K562 (cell line): ENCODE measurements around the gene ARHGEF16. TPM values are rescaled to one million over a fixed set of nuclear protein-coding genes. Genes with fewer than 3 reads are reported as not detected.

Experiments
- ATAC-seq: fragments of 200-7000 bp; cut with Tn5 transposase; 3 replicates; pipeline ENCODE4 v1.9.1; 2020; ENCODE audit warnings: moderate library complexity
- BruUV-seq: library from RNA; stranded (reverse); fragments of 400-500 nt; replicated peaks from 2 replicates; lab custom pipeline; 2021; lab: Mats Ljungman, UMichigan
- CTCF ChIA-PET: fragments of 300-600 bp; formaldehyde crosslinking; extraction: SDS; loops from one replicate; lab custom pipeline; 2021; ENCODE audit warnings: low intra/inter-chr PET ratio; lab: Yijun Ruan, JAX
- POLR2A ChIA-PET: fragments of 300-600, 350-650 bp; sonication (Branson Sonifier 250); formaldehyde crosslinking; extraction: SDS; loops from one replicate; lab custom pipeline; 2021; ENCODE audit warnings: antibody characterized with exemption, inconsistent platforms; lab: Yijun Ruan, JAX
- DNase-seq, 4 experiments: peaks; one replicate each; pipeline versions ENCODE4 v3.0.0 to v3.0.0-alpha.2; 2011 to 2018; ENCODE audit warnings: low spot score in 3 of 4, mixed read lengths in 3 of 4; ENCODE audit errors: extremely low read depth in 1 of 4
- FAIRE-seq: peaks from 2 replicates; lab custom pipeline; 2011; peaks lifted over from hg19 to GRCh38; lab: Jason Lieb, UNC
- H2AFZ ChIP-seq: 2 replicates; pipeline ENCODE4 v1.6.0; 2011; ENCODE audit warnings: low read depth, low read length, control low read depth, inconsistent platforms
- H3K27ac ChIP-seq: fragments of 200-600 bp; 3 replicates; pipeline ENCODE4 v1.8.0; 2011; ENCODE audit warnings: low read depth, mild to moderate bottlenecking, control low read depth, inconsistent platforms, low read length, moderate library complexity, mixed read lengths; ENCODE audit errors: extremely low read depth
- H3K27me3 ChIP-seq, 2 experiments: fragments of 300-600 bp in 1 of 2; 2 replicates in 1 of 2; 3 replicates in 1 of 2; pipeline versions ENCODE4 v1.6.0 to v1.8.0; 2011; ENCODE audit warnings: inconsistent platforms in 2 of 2, low read length in 2 of 2, mild to moderate bottlenecking in 1 of 2, mixed read lengths in 1 of 2, moderate library complexity in 1 of 2; ENCODE audit not compliant: control insufficient read depth in 2 of 2, insufficient read depth in 2 of 2
- H3K36me3 ChIP-seq: fragments of 300-600 bp; 3 replicates; pipeline ENCODE4 v1.8.0; 2011; ENCODE audit warnings: mild to moderate bottlenecking, low read length, inconsistent platforms; ENCODE audit not compliant: control insufficient read depth, insufficient read depth
- H3K4me1 ChIP-seq, 2 experiments: fragments of 200-600 bp in 1 of 2; replicated peaks in 1 of 2; 2 replicates in 1 of 2; 3 replicates in 1 of 2; pipeline versions ENCODE4 v1.5.1 to v1.8.0; 2011; ENCODE audit warnings: inconsistent platforms in 2 of 2, low read length in 2 of 2, mild to moderate bottlenecking in 1 of 2, mixed read lengths in 1 of 2, moderate library complexity in 1 of 2; ENCODE audit not compliant: control insufficient read depth in 2 of 2, insufficient read depth in 2 of 2
- H3K4me2 ChIP-seq: 2 replicates; pipeline ENCODE4 v1.6.1; 2011; ENCODE audit warnings: low read length, control low read depth, inconsistent platforms, mixed read lengths; ENCODE audit not compliant: insufficient read depth
- H3K4me3 ChIP-seq: fragments of 200-600 bp; sonication (generic), shearing (Covaris generic); 2 replicates; pipeline ENCODE4 v1.5.1; 2016; ENCODE audit warnings: control low read depth, inconsistent platforms
- H3K79me2 ChIP-seq: fragments of 200-600 bp; 3 replicates; pipeline ENCODE4 v1.8.0; 2011; ENCODE audit warnings: low read length, inconsistent platforms; ENCODE audit not compliant: control insufficient read depth, insufficient read depth
- H3K9ac ChIP-seq, 2 experiments: 2 replicates each; pipeline versions ENCODE4 v1.6.0 to v1.6.1; 2011; ENCODE audit warnings: low read depth in 2 of 2, low read length in 2 of 2, control low read depth in 1 of 2, inconsistent platforms in 1 of 2, mild to moderate bottlenecking in 1 of 2, mixed read lengths in 1 of 2; ENCODE audit not compliant: insufficient read depth in 1 of 2
- H3K9me1 ChIP-seq: one replicate; pipeline ENCODE4 v1.6.0; 2011; ENCODE audit warnings: inconsistent platforms, mild to moderate bottlenecking, low read length, moderate library complexity; ENCODE audit not compliant: control insufficient read depth, insufficient read depth
- H3K9me3 ChIP-seq: replicated peaks from 2 replicates; pipeline ENCODE4 v1.5.1; 2011; ENCODE audit warnings: low read depth, low read length, inconsistent platforms; ENCODE audit not compliant: control insufficient read depth, insufficient read depth
- H4K20me1 ChIP-seq: replicated peaks from 2 replicates; pipeline ENCODE4 v1.6.1; 2011; ENCODE audit warnings: low read length, inconsistent platforms, mixed read lengths; ENCODE audit not compliant: control insufficient read depth, insufficient read depth
- AFF4 ChIP-seq: sonication (generic); formaldehyde crosslinking; IDR thresholded peaks from 2 replicates; pipeline ENCODE4 v1.8.0; 2023; ENCODE audit warnings: mild to moderate bottlenecking, missing genetic modification reagents
- DLX4 ChIP-seq: fragments of 250-450 bp; sonication (Bioruptor Pico); IDR thresholded peaks from 2 replicates; pipeline ENCODE4 v1.6.1; 2021; ENCODE audit warnings: mild to moderate bottlenecking
- EHMT2 ChIP-seq: fragments of 450-650 bp; IDR thresholded peaks from 2 replicates; pipeline ENCODE4 v1.6.1; 2018; ENCODE audit warnings: antibody characterized with exemption
- HDAC1 ChIP-seq, 2 experiments: fragments of 450-650 bp; IDR thresholded peaks; 2 replicates each; pipeline ENCODE4 v1.6.1; 2016 to 2017; ENCODE audit warnings: inconsistent platforms in 1 of 2, mild to moderate bottlenecking in 1 of 2, moderate library complexity in 1 of 2
- MYNN ChIP-seq, 2 experiments: sonication (generic); formaldehyde crosslinking in 1 of 2; IDR thresholded peaks; 2 replicates each; pipeline versions ENCODE4 v1.5.0 to v1.6.1; 2016 to 2020; ENCODE audit warnings: antibody characterized with exemption in 1 of 2, missing genetic modification reagents in 1 of 2
- NUFIP1 ChIP-seq: fragments of 450-650 bp; IDR thresholded peaks from 2 replicates; pipeline ENCODE4 v1.6.1; 2018; ENCODE audit not compliant: partially characterized antibody
- PTTG1 ChIP-seq: fragments of 450-650 bp; IDR thresholded peaks from 2 replicates; pipeline ENCODE4 v1.6.1; 2016; ENCODE audit warnings: low read depth, mild to moderate bottlenecking, missing genetic modification characterization, missing compliant biosample characterization
- SAP30 ChIP-seq: fragments of 200-600 bp; sonication (generic); IDR thresholded peaks from 2 replicates; pipeline ENCODE4 v1.6.1; 2012; ENCODE audit warnings: borderline replicate concordance, low read depth, mild to moderate bottlenecking, moderate library complexity, low read length, control low read depth, inconsistent platforms; ENCODE audit not compliant: insufficient read depth, poor library complexity, severe bottlenecking
- SNIP1 ChIP-seq: fragments of 450-650 bp; IDR thresholded peaks from 2 replicates; pipeline ENCODE4 v1.7.1; 2017; ENCODE audit warnings: low read depth, mild to moderate bottlenecking
- STAG1 ChIP-seq: sonication (generic); formaldehyde crosslinking; IDR thresholded peaks from 2 replicates; pipeline ENCODE4 v1.5.0; 2020; ENCODE audit warnings: missing genetic modification reagents, borderline replicate concordance
- STAT5B ChIP-seq: fragments of 250-450 bp; sonication (Bioruptor Pico); IDR thresholded peaks from 2 replicates; pipeline ENCODE4 v1.8.0; 2021; ENCODE audit warnings: mild to moderate bottlenecking, inconsistent platforms
- ZNF3 ChIP-seq: fragments of 250-450 bp; sonication (Bioruptor Pico); IDR thresholded peaks from 2 replicates; pipeline ENCODE4 v1.5.0; 2021; ENCODE audit warnings: mild to moderate bottlenecking, moderate library complexity
- ZNF449 ChIP-seq: fragments of 250-450 bp; sonication (Bioruptor Pico); IDR thresholded peaks from 2 replicates; pipeline ENCODE4 v1.8.0; 2022; ENCODE audit warnings: moderate library complexity, mild to moderate bottlenecking, inconsistent platforms
- ZNF584 ChIP-seq: fragments of 200-800 bp; sonication (Bioruptor generic); IDR thresholded peaks from 2 replicates; pipeline ENCODE4 v1.6.1; 2016; ENCODE audit warnings: low read depth, mild to moderate bottlenecking, missing genetic modification characterization, missing compliant biosample characterization
- ZNF79 ChIP-seq: fragments of 250-450 bp; sonication (Bioruptor Pico); IDR thresholded peaks from 2 replicates; pipeline ENCODE4 v1.4.0; 2020; ENCODE audit warnings: low read depth, mild to moderate bottlenecking, moderate library complexity
- ZZZ3 ChIP-seq: fragments of 450-650 bp; IDR thresholded peaks from 2 replicates; pipeline ENCODE4 v1.6.1; 2016; ENCODE audit warnings: antibody characterized with exemption, mild to moderate bottlenecking, moderate library complexity
- WGBS: fragments of 100-300 bp; shearing (Covaris generic); methylation state at CpG from one replicate; pipeline ENCODE4 v1.1.6; 2016; ENCODE audit warnings: low coverage, mixed read lengths; ENCODE audit not compliant: insufficient coverage; ENCODE audit errors: missing lambda C conversion rate; 5-methylcytosine and 5-hydroxymethylcytosine counted together
- in situ Hi-C: fragments of 300-500 bp; cut with MboI; formaldehyde crosslinking; loops from 4 replicates; pipeline ENCODE4 v1.15.0; 2018; ENCODE audit warnings: inconsistent platforms, mixed read lengths
- intact Hi-C: fragments of 100-400 bp; cut with micrococcal nuclease; formaldehyde crosslinking; loops from 2 replicates; pipeline ENCODE4 v1.14.2; 2022
- polyA plus RNA-seq, 8 experiments: library from polyadenylated mRNA; depleted of rRNA in 4 of 8; stranded (reverse) in 5 of 8; unstranded in 3 of 8; fragments of >200 nt; fragmentation: Nextera tagmentation in 2 of 8; fragmentation: Illumina TruSeq in 1 of 8; extraction: Ambion mirVana in 2 of 8; extraction: Trizol in 1 of 8; gene quantifications; 2 replicates each; pipeline versions ENCODE4 v1.2.1 to v1.2.3, GENCODE V29; 2011 to 2014; ENCODE audit warnings: inconsistent platforms in 1 of 8, missing spikeins in 1 of 8
- total RNA-seq, 7 experiments: library from RNA; depleted of rRNA in 6 of 7; stranded (reverse); fragments of >200 nt in 6 of 7; fragmentation: Illumina TruSeq in 2 of 7; extraction: Trizol in 2 of 7; gene quantifications; 2 replicates each; pipeline versions ENCODE4 v1.2.1 to v1.2.3, GENCODE V29; 2011 to 2021; ENCODE audit warnings: low replicate concordance in 1 of 7

Gene ARHGEF16
- total and polyA plus RNA-seq, 9 of the 15 experiments (the other 6 are each of a cell fraction or from before 2014, with no cell fraction given), result 0.15 to 1.2 (median 0.49) TPM; not detected in 2

GRCh38 chr1:3459051-3459908 is 4.8 kb downstream of the ARHGEF16 start:
- no peak overlapping the region for H3K4me3 ChIP-seq
- ChIA-PET POLR2A (interaction anchor here (0.7 to 1.6 kb wide), 2 partner anchors 9 to 262 kb away, joined by 3 to 4 read pairs; no protein-coding TSS in a partner anchor), CTCF (no interaction called here)
- in situ Hi-C loops, result no loop called here
- H3K9ac ChIP-seq, result no peak overlapping the region
- no peak overlapping the region for H3K27ac ChIP-seq
- ATAC-seq, result no peak
- H3K36me3 ChIP-seq, result no peaks in the 10 kb centered on the region
- no TSS peak for BruUV-seq
- H3K4me2 ChIP-seq, result no peak overlapping the region
- H3K79me2 ChIP-seq, result no peaks in the 10 kb centered on the region
- H4K20me1 ChIP-seq, result peaks cover 50% of the 10 kb centered on the region; the same call in 1 of the 2 replicates
- FAIRE-seq, result no peak
- peaks cover 0 to 36% of the 10 kb centered on the region in 2 experiments; a peak in 2 of 5 replicates for H3K4me1 ChIP-seq
- DNase-seq, result no peak
- intact Hi-C loops, result no loop called here
- no peaks in the 10 kb centered on the region for H3K9me3 ChIP-seq
- WGBS, result 6% methylated on average over 24 of the region's 24 CpGs
- H2AFZ ChIP-seq, result no peak overlapping the region
- H3K27me3 ChIP-seq, result peaks cover 56 to 83% of the 10 kb centered on the region in 2 experiments; a peak in 4 of 5 replicates
- H3K9me1 ChIP-seq, result no peaks in the 10 kb centered on the region
- TF ChIP-seq AFF4 (no peak), SAP30 (no peak), EHMT2 (no peak), ZNF79 (no peak), DLX4 (no peak), NUFIP1 (no peak), PTTG1 (tag) (no peak), ZNF449 (CRISPR knock-in tag) (no peak), ZNF3 (CRISPR knock-in tag) (no peak), STAT5B (CRISPR knock-in tag) (no peak), ZZZ3 (no peak), SNIP1 (no peak), ZNF584 (no peak), MYNN (IDR thresholded peaks at IDR 0.05) (no peak), MYNN (CRISPR knock-in tag; IDR thresholded peaks at IDR 0.05) (no peak), STAG1 (CRISPR knock-in tag) (no peak), HDAC1 (IDR thresholded peaks at IDR 0.05) (no peak)
